Measurements from ENCODE around the gene PALD1.
A peak's percentile ranks its signal among the peaks of the same experiment; 100 is the strongest.

PALD1 gene

DNA sequence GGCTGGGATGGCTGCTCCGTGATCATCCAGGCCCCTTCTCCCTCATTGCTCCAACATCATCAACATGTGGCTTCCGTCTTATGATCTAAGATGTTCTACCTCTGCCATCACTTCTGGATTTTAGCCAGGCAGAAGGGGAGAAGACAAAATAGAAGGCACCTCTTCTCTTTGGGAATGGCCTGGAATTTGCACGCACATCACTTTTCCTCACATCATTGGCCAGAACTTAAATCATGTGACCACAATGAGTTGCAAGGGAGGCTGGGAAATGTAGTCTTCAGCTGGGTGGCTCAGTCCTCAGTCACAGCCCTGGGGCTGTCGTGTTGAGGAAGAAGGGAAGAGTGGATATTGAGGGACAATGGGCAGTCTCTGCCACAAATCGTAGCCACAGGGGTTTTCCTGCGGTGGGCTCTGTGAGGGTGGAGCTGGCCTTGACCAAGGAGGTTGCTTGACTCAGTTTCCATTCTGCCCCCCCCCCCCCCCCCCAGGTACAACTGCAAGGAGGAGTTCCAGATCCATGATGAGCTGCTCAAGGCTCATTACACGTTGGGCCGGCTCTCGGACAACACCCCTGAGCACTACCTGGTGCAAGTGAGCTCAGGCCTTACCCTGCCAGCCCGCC is 50.3 kb downstream of the PALD1 start:
- Histone ChIP-seq H3K27ac (replicated peaks) (no peak overlapping the region), H3K4me3 (replicated peaks; ENCODE audit: insufficient read depth, low read length) (no peak overlapping the region), H3K27me3 (ENCODE audit: insufficient read depth, poor library complexity, severe bottlenecking) (no peaks in the 10 kb centered on the region)
- TF ChIP-seq, protein P1, sequence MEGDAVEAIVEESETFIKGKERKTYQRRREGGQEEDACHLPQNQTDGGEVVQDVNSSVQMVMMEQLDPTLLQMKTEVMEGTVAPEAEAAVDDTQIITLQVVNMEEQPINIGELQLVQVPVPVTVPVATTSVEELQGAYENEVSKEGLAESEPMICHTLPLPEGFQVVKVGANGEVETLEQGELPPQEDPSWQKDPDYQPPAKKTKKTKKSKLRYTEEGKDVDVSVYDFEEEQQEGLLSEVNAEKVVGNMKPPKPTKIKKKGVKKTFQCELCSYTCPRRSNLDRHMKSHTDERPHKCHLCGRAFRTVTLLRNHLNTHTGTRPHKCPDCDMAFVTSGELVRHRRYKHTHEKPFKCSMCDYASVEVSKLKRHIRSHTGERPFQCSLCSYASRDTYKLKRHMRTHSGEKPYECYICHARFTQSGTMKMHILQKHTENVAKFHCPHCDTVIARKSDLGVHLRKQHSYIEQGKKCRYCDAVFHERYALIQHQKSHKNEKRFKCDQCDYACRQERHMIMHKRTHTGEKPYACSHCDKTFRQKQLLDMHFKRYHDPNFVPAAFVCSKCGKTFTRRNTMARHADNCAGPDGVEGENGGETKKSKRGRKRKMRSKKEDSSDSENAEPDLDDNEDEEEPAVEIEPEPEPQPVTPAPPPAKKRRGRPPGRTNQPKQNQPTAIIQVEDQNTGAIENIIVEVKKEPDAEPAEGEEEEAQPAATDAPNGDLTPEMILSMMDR (IDR thresholded peaks at IDR 0.05; ENCODE audit: insufficient read depth, low read length): no peak
- TF ChIP-seq GABPA (IDR thresholded peaks at IDR 0.05; ENCODE audit: low read depth): no peak
- no peak for TF ChIP-seq SPI1 (IDR thresholded peaks at IDR 0.05; ENCODE audit: borderline replicate concordance, low read depth)
- TF ChIP-seq POLR2AphosphoS5 (IDR thresholded peaks at IDR 0.05; ENCODE audit: low read depth): no peak
- TF ChIP-seq, protein P2, sequence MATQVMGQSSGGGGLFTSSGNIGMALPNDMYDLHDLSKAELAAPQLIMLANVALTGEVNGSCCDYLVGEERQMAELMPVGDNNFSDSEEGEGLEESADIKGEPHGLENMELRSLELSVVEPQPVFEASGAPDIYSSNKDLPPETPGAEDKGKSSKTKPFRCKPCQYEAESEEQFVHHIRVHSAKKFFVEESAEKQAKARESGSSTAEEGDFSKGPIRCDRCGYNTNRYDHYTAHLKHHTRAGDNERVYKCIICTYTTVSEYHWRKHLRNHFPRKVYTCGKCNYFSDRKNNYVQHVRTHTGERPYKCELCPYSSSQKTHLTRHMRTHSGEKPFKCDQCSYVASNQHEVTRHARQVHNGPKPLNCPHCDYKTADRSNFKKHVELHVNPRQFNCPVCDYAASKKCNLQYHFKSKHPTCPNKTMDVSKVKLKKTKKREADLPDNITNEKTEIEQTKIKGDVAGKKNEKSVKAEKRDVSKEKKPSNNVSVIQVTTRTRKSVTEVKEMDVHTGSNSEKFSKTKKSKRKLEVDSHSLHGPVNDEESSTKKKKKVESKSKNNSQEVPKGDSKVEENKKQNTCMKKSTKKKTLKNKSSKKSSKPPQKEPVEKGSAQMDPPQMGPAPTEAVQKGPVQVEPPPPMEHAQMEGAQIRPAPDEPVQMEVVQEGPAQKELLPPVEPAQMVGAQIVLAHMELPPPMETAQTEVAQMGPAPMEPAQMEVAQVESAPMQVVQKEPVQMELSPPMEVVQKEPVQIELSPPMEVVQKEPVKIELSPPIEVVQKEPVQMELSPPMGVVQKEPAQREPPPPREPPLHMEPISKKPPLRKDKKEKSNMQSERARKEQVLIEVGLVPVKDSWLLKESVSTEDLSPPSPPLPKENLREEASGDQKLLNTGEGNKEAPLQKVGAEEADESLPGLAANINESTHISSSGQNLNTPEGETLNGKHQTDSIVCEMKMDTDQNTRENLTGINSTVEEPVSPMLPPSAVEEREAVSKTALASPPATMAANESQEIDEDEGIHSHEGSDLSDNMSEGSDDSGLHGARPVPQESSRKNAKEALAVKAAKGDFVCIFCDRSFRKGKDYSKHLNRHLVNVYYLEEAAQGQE (IDR thresholded peaks at IDR 0.05; ENCODE audit: insufficient replicate concordance, low read depth): no peak
- peak in 1 of 2 experiments; percentile 33 for DNase-seq (ENCODE audit: low read depth in 1 of 2, low spot score in 1 of 2)

DNA sequence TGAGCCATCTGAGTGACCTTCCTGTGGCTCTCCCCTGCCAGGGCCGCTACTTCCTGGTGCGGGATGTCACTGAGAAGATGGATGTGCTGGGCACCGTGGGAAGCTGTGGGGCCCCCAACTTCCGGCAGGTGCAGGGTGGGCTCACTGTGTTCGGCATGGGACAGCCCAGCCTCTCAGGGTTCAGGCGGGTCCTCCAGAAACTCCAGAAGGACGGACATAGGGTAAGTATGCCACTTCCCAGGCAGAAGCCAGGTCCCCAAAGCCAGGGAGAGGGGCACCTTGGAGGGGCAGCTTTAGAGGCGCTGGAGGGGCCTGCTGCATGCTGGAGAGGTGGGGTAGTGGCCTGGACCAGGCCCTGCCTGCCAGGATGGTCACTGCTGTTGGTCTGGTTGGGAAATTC is 51.3 kb downstream of the PALD1 start:
- no peak overlapping the region for H3K4me3 ChIP-seq (replicated peaks; ENCODE audit: insufficient read depth, low read length)
- TF ChIP-seq, protein P1 (IDR thresholded peaks at IDR 0.05; ENCODE audit: insufficient read depth, low read length): no peak
- TF ChIP-seq GABPA (IDR thresholded peaks at IDR 0.05; ENCODE audit: low read depth): no peak
- no peak for TF ChIP-seq POLR2AphosphoS5 (IDR thresholded peaks at IDR 0.05; ENCODE audit: low read depth)
- TF ChIP-seq, protein P2 (IDR thresholded peaks at IDR 0.05; ENCODE audit: insufficient replicate concordance, low read depth): no peak
- TF ChIP-seq SPI1 (IDR thresholded peaks at IDR 0.05; ENCODE audit: borderline replicate concordance, low read depth): no peak
- H3K27me3 ChIP-seq (ENCODE audit: insufficient read depth, poor library complexity, severe bottlenecking): no peaks in the 10 kb centered on the region
- no peak for DNase-seq (ENCODE audit: low read depth in 1 of 2, low spot score in 1 of 2)
- H3K27ac ChIP-seq (replicated peaks): no peak overlapping the region

DNA sequence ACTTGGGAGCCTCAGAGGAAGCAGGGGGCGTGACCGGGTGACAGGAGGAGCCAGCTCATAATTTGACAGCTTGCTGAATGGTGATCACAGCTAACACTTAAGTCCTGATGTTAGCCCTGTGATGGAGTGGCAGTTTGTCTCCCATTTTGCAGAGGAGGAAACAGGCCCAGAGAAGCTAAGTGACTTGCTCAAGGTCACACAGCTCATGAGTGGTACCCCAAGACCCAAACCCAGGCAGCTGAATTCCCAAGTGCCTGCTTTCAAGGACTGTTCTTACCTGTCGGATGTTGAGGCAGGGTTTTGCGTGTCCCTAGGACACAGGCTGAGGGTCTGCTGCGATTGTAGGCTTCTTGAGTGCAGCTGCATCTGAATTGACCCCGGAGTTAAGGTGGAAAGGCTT is 51.7 kb downstream of the PALD1 start:
- TF ChIP-seq, protein P1 (IDR thresholded peaks at IDR 0.05; ENCODE audit: insufficient read depth, low read length): no peak
- no peak for TF ChIP-seq SPI1 (IDR thresholded peaks at IDR 0.05; ENCODE audit: borderline replicate concordance, low read depth)
- no peak for TF ChIP-seq GABPA (IDR thresholded peaks at IDR 0.05; ENCODE audit: low read depth)
- TF ChIP-seq, protein P2 (IDR thresholded peaks at IDR 0.05; ENCODE audit: insufficient replicate concordance, low read depth): no peak
- TF ChIP-seq POLR2AphosphoS5 (IDR thresholded peaks at IDR 0.05; ENCODE audit: low read depth): no peak
- H3K27me3 ChIP-seq (ENCODE audit: insufficient read depth, poor library complexity, severe bottlenecking): no peaks in the 10 kb centered on the region
- no peak overlapping the region for H3K27ac ChIP-seq (replicated peaks)
- DNase-seq (ENCODE audit: low read depth in 1 of 2, low spot score in 1 of 2): no peak
- no peak overlapping the region for H3K4me3 ChIP-seq (replicated peaks; ENCODE audit: insufficient read depth, low read length)

Data from HL-60 (cell line).